Heart left ventricle (tissue), 13 donors: Measurements from ENCODE around the gene PRKCA.

Source experiments
- CTCF ChIP-seq, 12 donors: fragments of 200-600 bp; sonication (generic) in 4 of 12; IDR thresholded peaks; one replicate each; pipeline versions ENCODE4 v1.5.0 to v1.8.0; 2018 to 2022; ENCODE audit warnings: antibody characterized with exemption in 12 of 12, mild to moderate bottlenecking in 5 of 12
- POLR2A ChIP-seq, 2 donors: fragments of 450-650 bp; IDR thresholded peaks; one replicate each; pipeline ENCODE4 v1.6.1; 2017; ENCODE audit warnings: antibody characterized with exemption in 2 of 2, mild to moderate bottlenecking in 2 of 2, moderate library complexity in 2 of 2
- donor health status: ischemic (EF 13 %, LVEDD 7.1; RV severe dilation, severe dysfunction).
- donor health status: DM: no; HTN: yes; CAD: no.
- donor health status: DM: no; HTN: no; CAD: no.
- donor health status: ischemic (EF 25% LVEDD 6.9; RV normal size, moderate dysfunction).
- donor health status: ischemic (EF 25% LVEDD 5.7; RV mildly dilated, moderate dysfunction).
- donor health status: ischemic (EF 35%, LVEDD 5.7; RV mildly dilated, moderate dysfunction).
- donor health status: nonischemic (EF 11% LVEDD 7.7; RV severe dilation, severe dysfunction).
- donor health status: DM: yes; HTN: yes; CAD: no.
- donor health status: PGD.
- donor health status: ischemic (EF 29% LVEDD 5.4; RV normal size, mild dysfunction).
- donor health status: nonischemic (EF 23%, LVEDD 6.1; RV moderate dilation, normal function).

GRCh38 chr17:66567234-66568170 is 265.1 kb downstream of the PRKCA start:
- peak; percentile 64 to 81 (median 75) for TF ChIP-seq CTCF (IDR thresholded peaks at IDR 0.05)
- TF ChIP-seq POLR2A (IDR thresholded peaks at IDR 0.05) = no peak
